GF-D8 (cell line): Measurements from ENCODE around the gene ABCD4.
"Not testable (repeated sequence)": the region's sequence is repeated elsewhere in the genome, so short reads cannot be mapped to it uniquely, and the experiment has no call there.

Source experiments
- DNase-seq: peaks from one replicate; lab custom pipeline; 2025; lab: John Stamatoyannopoulos, UW

The ABCD4 gene

DNA sequence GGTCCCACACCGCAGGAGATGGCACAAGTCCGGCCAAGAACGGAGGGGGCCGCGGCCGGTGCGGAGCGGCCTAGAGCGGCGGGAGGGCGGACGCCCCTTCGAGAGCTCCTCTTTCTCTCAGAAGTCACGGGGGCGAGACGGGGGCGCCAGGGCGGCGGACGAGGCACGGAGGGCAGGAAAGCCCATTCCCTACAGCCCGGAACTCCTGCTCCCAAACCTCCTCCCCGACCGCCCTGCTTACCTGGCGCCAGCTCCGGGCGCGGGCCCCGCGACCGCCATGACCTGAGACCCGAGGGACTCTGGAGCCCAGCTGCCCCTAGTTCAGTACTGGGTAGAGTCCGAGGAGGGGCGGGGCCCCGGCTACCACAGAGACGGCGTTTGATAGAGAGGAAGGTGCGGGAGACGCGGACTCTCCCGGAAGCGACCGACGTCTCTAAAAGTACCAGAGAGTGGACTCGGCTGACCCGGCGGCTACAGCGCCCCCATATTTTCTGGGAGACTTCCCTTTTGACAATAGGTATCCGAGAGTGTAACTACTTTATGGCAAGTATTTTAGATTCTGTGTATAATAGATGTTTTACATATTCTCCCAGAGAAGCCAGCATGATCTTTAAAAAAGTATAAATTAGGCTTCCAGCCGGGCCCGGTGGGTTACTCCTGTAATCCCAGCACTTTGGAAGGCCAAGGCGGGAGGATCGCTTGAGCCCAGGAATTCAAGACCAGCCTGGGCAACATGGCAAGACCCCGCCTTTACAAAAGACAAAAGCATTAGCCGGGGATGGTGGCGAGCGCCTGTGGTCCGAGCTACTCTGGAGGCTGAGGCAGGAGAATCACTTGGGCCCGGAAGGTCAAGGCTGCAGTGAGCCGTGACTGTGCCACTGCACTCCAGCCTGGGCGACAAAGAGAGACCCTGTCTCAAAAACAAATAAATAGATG, at the start of gene ABCD4:
Gene ABCD4 (minus strand): TSS at position 301 of the 936 bp plus-strand sequence. CDS start 22 bp downstream, at position 279.
- peak; percentile 58 for DNase-seq

DNA sequence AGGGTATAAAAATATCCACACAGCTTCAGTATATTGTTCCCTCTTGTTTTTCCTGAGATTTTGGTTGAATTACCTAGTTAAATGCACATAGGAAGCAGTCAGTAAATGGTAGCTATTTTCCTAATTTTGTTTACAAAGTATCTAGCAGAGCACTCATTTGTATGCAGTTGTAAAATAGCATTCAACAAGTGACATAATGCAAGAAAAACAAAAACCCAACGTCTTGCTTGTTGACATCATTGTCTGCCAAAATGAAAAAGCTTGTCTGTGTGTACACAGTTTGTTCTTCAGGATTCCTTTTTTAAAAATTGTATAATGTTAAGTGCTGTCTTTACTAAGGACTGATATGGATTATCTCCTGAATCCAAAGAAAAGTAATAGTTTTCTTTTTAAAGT, 48.2 kb upstream of the ABCD4 start:
- no peak for DNase-seq

DNA sequence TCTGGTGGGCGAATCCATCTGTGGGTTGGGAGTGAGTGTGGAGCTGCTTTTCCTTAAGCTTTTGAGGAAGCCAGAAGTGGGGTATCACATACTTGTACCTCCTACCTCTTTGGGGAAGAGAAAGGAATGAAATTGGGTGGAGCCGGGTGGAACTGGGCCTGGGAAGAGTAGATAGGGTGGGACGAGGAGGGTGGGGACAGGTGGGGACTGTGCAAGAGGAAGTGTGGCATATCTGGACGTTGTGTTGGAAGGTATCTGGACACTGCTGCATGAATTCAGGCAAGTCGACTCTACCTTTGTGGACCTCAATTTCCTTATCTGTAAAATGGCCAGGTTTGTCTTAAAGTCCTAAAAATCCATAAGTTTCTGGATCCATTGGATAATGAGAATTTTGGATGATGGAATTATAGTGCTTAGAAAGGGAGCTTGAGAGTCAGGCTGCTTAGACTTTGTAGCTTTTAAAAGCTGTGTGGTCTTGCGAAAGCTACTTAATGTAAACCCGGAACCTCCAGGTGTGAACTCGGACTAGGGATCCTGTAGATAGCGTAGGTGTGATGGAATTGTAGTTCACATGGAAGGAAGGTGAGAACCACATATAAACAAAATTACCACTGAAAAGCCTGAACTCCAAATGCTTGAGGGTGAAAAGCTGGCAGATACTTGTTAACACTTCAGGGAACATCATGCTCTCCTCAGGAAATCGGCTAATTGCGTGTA, 47.6 kb upstream of the ABCD4 start:
- no peak for DNase-seq

DNA sequence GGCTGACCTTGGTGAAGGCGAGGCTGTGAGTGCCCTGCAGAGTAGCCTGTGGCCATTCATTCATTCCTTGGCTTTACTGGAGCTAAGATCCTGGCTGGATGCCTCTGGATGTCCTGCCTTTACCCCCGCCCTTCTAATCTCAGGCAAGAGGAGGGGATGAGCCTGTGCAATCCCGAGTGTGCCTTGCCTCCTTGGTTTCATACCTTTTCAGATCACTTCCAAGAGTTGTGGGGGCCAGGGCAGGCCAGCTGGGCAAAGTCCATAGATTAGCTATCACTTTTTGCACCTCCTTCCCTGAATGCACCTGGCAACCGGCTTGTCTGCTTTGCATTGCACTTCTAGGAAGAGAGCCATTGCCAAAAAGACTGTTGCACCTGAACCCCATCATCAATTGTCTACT, 47.0 kb upstream of the ABCD4 start:
- no peak for DNase-seq

DNA sequence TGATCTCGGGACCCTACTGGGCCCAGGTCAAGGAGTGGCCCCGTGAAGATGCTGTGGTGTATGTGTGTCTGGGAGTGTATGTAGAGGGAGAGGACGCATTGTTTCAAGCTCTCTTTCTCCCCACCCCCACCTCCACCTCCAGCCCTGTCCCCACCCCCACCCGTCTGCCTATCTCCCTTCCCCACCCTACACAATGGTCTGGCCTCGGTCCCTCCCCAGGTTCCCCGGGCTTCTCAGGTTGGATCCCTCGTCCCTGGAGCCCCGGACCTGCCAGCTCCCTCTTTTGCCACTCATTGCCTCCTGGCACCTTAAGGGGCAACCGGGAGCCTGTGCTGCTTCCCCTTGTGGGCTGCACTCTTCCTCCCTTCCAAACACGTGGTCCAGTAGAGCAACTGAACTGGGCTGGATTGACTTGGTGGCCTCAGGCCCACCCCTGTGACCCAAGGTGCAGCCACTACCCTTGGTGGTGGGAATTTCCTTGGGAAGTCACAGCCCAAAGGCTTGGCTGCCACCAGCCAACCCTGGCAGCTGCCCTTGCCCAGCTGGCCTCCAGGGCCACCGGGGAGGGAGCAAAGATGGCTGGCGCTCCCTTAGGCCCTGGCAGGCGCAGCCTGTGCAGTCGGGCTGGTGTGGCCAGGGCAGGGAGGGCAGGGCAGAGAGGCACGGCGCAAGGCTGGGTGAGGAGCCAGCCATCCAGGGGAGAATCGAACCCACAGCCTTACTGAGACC, 46.2 kb upstream of the ABCD4 start:
- no peak for DNase-seq

DNA sequence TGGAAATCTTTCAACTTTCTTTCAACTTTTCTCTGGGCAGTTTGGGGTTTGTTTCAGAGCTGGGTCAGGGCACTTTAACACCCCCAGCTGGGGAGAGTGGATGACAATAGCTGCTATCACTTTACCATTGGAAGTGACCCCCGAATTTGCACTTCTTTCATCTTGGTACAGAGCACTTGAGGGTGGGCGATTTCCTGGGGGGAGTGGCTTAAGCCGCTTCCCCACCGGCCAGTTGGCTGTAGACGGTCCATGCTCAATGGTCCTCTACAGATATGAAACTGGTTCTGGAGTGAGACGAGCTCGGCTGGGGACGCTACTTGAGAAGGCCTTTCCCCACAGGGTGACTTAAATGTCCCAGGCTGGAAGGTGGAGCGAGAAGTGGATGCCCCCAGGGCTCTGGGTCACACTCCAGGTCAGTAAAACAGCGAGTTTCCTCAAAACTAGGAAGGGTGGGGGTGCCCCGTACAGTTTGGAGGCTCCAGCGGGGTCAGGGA, 45.6 kb upstream of the ABCD4 start, which contains the start of gene VRTN:
Gene VRTN (plus strand): TSS at position 231 of the 494 bp plus-strand sequence. CDS start 8,313 bp downstream, outside the sequence.
- DNase-seq, result no peak

DNA sequence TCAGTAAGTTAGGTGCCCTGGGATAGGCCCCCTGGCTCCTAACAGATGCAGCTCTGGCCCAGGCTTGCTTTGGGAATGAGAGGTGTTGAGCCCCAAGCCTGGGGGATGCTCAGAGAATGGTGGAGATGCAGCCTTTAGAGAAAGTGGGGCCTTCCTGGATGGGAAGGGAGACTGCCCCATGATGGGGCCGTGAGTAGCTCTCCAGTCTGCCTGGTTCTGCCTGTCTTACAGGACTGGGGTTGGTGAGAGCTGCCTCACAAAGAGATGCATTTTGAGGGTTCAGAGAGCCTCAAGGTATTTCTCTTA, 45.0 kb upstream of the ABCD4 start:
- no peak for DNase-seq

DNA sequence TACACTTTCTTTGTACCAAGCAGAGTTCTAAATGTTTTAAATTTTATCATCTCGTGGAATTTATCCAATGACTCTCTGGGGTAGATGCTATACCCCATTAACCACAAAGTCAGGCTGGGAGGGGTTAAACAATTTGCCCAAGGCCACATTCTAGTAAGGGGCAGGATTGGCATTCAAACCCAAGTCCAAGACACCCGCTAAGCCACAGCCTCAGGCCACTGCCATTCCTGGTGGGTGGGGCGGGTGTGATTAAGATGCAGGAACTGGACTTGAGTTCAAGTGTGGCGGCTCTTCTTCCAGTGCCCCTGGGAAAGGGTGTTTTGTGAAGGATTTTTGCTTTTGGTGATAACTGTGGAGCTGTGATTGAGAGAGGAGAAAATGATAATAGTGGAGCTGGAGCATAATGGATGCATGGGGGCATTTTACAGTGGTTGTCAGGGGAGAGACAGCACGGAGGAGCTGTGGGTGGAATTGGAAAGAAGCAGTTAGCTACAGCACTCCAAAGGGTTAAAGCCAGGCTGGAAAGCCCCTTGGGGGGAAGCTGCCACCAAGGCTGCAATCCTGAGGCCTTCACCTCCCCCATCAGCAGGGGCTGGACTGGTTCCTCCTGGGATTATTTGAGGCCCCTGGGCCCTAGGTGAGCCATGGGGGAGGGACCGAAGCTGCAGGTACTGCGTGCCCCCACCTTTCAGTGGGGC, 44.5 kb upstream of the ABCD4 start:
- DNase-seq, result no peak

DNA sequence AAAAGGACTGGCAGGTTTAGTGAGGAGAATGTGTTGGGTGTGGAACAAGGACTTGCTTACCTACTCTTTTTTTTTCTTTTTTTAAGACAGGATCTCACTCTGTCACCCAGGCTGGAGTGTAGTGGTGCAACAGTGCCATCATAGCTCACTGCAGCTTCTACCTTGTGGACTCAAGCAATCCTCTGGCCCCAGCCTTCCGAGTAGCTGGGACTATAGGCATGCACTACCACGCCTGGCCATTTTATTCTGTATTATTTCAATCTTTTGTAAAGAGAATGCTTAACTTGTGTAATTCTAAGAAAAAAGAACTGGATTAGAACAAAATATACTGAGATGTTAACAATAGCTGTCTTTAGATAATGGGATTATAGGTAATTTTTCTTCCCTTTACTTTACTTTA, 43.6 kb upstream of the ABCD4 start:
- no peak for DNase-seq

DNA sequence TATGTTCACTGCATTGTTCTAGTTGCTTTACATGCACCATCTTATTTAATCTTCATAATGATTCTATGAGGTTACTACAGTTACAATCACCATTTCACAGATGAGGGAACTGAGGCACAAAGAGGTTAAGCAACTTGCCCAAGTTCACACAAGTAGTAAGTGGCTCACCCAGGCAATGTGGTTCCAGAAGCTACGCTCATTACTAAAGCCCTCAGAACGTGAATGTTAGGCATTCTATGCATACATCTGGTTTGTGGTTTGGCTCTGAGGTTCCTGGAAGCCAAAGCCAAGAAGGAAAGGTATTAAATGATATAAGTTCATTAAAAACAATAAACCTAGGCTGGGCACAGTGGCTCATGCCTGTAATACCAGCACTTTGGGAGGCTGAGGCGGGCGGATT, 31.2 kb upstream of the ABCD4 start:
- no peak for DNase-seq

DNA sequence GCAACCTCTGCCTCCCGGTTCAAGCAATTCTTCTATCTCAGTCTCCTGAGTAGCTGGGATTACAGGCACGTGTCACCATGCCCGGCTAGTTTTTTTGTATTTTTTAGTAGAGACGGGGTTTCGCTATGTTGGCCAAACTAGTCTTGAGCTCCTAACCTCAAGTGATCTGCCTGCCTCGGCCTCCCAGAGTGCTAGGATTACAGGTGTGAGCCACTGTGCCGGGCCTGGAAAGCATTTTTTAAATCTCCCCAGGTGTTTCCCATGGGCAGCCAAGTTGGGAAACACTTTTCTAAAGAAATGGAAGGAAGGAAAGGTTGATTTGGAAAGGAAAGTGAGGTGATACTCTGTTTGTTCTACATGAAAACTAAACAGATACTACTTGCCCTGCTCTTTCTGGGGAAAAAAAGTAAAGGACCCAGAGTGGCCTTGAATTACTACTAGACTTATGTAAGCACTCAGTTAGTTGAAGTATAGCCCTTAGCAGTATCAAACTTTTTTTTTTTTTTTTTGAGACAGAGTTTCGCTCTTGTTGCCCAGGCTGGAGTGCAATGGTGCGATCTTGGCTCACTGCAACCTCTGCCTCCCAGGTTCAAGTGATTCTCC, 27.3 kb upstream of the ABCD4 start:
- DNase-seq, result not testable (repeated sequence)

DNA sequence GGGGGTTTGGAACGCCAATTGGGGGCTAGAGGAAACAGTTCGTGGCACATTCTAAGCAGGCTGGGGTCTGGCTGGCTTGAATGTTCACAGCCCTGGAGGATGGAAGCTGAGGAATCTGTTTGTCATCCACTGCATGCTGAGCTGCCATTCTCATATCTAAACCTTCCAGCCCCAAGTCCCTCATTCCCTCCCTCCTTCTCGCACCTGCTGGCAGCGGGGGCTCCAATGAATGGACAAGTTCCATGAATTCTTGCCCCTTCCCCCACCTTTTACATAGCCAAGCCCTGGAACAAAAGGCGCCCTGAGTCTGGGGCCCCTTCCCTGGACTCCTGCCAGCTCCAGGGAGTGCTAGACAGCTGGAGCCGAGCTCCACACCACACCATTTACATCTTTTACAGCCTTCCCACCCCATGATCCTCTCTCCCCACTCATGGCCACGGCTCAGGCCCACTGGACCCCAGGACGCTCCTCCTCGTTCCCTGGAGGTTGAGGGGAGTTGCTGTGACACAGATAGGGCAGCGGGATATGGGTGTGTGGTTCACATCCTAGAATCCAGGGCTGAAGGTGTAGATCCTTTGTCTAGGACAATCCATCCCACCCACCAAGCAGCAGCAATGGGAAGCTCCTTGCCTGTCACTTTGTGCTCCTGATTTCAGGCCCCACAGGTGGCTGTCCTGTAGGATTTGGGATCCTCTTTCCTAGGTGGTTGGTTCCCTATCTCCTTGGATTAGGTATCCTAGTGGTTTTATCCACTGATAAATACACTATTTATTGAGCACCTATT, 23.8 kb upstream of the ABCD4 start:
- no peak for DNase-seq

DNA sequence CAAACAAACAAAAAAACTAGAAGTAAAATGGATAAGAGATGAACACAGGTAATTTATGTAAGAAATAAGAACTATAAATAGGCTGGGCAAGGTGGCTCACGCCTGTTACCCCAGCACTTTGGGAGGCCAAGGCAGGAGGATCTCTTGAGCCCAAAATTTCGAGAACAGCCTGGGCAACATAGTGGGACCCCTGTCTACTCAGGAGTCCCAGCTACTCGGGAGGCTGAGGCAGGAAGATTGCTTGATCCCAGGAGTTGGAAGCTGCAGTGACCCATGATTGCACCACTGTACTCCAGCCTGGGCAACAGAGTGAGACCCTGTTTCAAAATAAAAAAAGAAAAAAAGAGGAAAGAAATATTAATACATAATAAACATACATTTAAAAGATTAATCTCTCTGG, 22.7 kb upstream of the ABCD4 start:
- DNase-seq, result no peak

DNA sequence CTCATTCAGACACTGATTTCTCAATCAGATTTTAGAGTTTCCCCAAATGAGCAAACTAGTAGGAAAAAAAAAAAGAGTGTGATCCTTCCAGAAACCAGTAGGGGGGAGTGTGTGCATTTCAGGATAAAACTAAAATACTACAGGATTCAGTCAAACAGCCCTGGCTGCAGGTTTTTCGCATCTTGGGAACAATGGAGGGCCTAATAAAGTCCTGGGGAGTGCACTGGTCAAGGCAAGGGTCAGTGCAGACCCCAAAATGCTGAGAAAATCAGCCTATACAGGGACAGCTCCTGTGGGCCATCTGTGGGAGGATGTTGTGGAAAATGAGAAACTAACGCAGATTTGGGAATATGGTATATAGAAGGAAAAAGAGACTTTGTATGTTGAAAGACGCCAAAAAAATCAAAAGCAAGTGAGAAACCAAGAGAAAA, 22.2 kb upstream of the ABCD4 start:
- no peak for DNase-seq

DNA sequence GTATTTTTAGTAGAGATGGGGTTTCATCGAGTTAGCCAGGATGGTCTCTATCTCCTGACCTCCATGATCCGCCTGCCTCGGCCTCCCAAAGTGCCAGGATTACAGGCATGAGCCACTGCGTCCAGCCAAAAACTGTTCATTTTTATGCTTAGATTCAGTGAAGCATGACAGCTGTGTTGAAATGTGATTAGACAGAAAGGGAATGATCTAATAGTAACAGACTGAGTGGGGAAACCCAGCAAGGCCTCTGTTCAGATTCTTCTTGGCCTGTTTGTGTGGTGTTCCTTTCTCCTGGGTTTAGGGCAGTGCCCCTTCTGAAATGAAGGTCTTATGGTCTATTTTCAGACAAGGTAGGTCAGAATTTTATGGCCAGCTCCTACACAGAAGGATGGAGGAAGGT, 11.8 kb upstream of the ABCD4 start:
- DNase-seq, result no peak

DNA sequence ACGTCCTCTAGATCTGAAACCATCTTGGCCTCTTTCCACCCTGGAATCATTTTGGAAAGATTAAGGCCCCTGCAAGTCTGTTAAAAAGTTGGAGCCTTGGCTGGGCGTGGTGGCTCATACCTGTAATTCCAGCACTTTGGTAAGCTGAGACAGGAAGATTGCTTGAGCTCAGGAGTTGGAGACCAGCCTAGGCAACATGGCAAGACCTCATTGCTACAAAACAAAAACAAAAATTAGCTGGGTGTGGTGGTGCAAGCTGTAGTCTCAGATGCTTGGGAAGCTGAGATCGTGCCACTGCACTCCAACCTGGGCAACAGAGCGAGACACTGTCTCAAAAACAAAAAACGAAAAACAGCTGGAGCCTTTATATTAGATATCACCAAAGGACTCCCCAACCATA, 10.9 kb upstream of the ABCD4 start:
- no peak for DNase-seq

DNA sequence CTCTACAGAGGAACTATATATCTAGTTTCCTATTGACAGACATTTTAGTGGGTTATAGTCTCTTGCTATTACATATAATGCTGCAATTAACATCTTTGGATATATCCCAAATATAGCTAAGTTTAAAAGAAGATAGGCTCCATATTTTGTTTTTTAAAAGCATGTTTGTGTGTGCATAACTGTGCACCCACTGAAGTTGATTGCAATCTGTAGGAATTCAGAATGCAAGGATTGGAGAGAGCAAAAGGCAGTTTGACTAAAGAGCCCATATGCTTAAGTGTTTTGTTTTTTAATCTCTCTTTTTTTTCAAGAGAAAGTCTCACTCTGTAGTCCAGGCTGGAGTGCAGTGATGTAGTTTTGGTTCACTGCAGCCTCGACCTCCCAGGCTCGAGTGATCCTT, 9.4 kb upstream of the ABCD4 start:
- no peak for DNase-seq

DNA sequence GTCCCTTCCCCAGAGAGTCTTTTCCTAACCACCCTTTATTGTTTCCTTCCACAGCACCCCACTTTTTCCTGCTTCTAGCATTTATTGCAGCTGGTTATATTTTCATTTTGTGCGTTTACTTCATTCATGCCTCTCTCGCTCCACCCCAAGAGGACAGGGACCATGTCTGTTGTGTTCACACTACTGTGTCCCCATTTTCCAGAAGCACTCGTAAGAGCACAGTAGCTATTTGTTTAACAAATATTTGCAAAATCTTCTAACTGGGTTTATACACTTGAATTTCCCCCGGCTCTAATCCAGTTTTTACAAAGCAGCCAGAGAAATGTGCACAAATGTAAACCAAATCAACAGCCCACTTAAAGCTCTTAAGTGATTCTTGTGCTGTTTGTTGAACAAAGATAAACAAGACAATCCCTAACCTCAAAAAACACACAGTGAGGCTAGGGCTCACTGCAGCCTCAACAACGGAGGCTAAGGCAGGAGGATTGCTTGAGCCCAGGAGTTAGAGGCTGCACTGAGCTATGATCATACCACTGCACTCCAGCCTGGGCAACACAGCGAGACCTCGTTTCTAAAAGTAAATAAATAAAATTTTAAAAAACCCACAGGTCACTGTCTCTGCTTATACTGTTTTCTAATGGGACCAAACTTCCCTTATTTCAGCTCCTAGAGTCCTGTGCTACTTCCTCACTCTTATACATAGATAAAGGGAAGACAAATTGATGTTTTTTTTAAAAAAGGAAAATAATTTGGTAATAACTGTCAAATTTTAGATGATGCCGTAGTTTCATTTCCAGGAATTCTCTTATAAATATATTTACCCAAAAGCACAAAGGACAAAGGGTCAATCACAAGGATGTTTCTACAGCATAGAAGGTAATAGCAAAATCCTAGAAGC, 6.6 kb upstream of the ABCD4 start:
- DNase-seq, result no peak

DNA sequence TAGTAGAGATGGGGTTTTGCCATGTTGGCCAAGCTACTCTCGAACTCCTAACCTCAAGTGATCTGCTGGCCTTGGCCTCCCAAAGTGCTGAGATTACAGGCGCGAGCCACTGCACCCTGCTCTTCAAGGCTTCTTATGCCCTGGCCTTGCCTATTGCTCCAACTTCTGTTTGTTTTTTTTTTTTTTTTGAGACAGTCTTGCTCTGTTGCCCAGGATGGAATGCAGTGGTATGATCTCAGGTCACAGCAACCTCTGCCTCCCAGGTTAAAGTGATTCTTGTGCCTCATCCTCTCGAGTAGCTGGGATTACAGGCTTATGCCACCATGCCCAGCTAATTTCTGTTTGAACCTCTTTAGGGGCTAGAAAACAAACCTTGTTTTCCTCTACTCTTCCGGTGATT, 6.0 kb upstream of the ABCD4 start:
- DNase-seq, result no peak
